KBM-7 (cell line): Measurements from ENCODE around the gene VWA3A.
"Not testable (repeated sequence)": the region's sequence is repeated elsewhere in the genome, so short reads cannot be mapped to it uniquely, and the experiment has no call there.

Source experiments
- DNase-seq: peaks from one replicate; pipeline ENCODE4 v3.0.0-alpha.2; 2015
- in situ Hi-C: fragments of 300-500 bp; cut with MboI; formaldehyde crosslinking; loops from 2 replicates; pipeline ENCODE4 v1.14.3; 2020; ENCODE audit warnings: low sequenced_read_pairs, low pct_unique_long_range_greater_than_20kb, mixed read lengths

Gene VWA3A

DNA sequence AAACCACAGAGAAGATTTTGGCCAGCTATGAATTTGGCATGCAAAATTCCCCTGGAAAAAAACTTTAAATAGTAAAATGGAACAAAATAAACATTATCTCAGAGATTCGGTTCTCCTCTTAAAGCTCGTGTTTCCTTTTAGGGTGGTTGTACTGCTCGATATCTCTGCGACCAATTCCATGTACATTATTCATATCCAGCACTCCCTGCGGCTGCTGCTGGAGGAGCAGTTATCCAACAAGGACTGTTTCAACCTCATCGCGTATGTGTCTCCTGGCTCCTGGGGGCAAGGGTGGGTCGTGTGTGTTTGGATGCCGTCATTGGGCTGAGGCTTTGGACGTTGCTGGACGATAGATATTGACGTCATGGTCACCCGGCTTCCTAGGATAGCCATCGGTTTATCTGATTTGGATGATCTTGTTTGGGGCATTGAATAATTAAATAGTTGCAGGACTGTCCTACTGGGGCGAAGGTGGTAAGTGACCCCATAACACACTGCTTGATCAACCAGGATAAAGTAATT is 33.8 kb downstream of the VWA3A start:
- in situ Hi-C loops = no loop called here
- no peak for DNase-seq

DNA sequence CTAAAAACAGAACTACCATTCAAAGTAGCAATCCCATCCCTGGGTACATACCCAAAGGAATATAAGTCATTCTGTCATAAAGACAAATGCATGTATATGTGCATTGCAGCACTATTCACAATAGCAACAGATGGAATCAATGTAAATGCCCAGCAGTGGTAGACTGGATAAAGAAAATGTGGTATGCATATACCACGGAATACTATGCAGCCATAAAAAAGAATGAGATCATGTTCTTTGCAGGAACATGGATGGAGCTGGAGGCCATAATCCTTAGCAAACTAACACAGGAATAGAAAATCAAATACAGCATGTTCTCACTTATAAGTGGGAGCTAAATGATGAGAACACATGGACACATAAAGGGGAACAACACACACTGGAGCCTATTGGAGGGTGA is 36.2 kb downstream of the VWA3A start:
- DNase-seq, in situ Hi-C loops: not testable (repeated sequence)

DNA sequence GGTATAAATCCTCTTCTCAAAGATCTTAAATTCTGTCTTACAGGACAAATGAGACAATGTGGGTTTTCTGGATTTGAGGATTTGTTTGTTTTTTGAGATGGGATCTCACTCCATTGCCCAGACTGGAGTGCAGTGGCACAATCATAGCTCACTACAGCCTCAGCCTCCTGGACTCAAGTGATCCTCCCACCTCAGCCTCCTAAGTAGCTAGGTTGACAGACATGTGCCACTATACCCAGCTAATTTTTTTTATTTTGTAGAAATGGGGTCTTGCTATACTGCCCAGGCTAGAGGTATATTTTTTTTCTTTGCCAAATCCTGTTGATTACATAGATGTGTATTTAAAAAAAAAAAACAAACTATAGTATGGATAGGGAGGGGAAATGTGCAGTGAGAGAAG is 38.2 kb downstream of the VWA3A start:
- DNase-seq = no peak
- in situ Hi-C loops = no loop called here

DNA sequence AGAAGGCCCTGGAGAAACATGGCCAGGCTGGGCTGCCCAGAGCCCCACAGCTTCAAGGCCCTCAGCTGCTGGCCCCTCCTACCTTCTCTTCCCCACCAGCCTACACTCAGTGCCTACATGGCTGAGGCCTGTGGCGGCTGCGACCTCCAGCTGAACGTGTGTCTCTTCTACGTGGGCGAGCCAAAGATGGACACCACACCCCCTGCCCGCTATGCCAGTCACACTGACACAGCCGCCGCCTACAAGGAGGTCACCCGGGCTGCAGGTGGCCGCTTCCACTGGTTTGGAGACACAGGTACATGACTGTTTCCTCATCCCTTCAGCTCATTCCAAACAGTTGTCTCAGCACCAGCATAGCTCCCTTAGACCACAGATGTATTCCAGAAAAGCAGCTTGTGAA is 40.5 kb downstream of the VWA3A start:
- DNase-seq = no peak
- in situ Hi-C loops = no loop called here

DNA sequence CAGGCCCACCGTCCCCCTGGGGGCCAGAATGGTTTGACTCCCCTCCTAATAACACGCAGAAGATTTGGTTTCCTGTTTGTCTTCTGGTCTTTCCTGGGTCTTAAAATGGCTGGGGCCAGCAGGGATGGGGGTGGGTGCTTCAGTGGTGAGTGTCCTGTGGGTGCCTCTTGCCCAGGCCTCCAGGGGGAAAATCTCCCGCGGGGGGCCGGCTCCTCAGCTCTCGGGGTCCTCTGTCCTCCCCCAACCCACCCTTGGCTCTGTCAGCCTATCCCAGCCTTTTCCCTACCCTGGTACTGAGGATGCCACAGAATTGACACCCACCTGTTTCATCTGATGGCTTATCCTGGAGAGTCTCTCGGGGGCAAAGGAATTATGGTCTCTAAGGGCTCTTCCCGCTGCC is 46.1 kb downstream of the VWA3A start:
- no peak for DNase-seq
- in situ Hi-C loops = no loop called here

DNA sequence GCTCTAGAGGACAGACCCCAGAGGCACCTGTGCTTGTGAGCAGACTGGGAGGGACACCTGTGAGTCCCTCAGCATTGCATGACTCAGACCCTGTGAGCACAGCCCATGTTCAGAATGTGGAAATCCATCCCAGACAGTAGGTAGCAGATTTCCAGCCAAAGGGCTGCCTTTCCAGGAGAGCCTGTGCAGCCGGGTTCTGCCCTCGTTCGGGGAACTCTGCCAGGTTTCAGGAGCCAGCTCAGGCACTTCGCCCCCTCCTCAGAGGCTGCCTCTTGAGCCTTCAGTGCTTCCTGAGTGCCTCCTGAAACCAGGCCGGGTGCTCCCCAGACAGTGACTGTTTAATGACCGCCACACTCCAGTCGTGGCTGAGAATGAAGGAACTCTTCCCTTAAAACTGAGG is 46.7 kb downstream of the VWA3A start:
- in situ Hi-C loops = no loop called here
- no peak for DNase-seq

DNA sequence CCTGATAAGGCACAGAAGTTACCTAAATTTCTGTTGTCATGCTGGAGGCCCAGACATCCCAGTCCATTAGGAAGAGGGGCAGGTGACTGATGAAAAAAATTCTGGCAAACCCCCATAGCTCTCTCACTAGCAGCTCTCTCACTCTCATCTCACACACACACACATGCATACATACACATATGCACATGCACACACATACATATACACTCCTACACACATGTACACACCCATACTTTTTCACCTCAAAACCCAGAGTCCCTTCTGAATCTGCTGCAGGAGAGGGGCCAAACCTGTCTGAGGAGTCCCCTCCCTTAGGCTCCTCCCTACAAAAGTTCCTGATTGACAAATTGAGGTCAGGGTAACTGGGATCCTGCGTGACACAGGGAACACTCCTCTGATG is 47.4 kb downstream of the VWA3A start:
- in situ Hi-C loops = no loop called here
- DNase-seq = no peak

DNA sequence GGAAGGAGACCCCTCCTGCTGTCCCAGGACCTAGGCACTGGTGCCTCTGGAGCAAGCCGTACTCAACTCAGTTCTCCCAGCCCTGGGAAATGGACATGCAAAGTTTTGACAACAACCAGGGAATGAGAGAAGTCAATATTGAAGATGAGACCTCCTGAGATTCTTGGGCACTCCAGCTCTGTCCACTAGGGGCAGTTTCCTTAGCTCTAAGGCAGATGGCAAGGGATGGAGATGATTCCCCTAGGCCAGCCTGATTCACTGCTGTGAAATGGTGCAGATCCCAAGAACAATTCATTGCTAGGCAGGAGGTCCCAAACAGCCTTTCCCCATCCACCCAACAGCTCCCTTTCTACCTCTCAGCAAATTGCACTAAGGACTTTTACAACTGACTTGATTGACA is 49.4 kb downstream of the VWA3A start:
- DNase-seq = peak; percentile 11
- in situ Hi-C loops = no loop called here

DNA sequence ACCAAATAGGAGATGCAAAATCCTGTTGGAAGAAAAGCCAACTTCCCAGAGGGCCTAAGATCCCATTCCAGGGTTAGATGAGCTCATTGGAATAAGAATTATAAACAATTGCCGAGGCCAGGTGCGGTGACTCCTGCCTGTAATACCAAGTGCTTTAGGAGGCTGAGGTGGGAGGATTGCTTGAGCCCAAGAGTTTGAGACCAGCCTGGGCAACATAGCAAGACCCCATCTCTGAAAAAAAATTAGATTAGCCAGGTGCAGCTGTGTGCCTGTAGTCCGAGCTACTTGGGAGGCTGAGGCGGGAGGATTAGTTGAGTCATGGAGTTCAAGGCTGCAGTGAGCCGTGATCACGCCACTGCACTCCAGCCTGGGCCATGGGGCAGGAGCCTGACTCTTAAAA is 52.2 kb downstream of the VWA3A start:
- DNase-seq = no peak
- in situ Hi-C loops = no loop called here

DNA sequence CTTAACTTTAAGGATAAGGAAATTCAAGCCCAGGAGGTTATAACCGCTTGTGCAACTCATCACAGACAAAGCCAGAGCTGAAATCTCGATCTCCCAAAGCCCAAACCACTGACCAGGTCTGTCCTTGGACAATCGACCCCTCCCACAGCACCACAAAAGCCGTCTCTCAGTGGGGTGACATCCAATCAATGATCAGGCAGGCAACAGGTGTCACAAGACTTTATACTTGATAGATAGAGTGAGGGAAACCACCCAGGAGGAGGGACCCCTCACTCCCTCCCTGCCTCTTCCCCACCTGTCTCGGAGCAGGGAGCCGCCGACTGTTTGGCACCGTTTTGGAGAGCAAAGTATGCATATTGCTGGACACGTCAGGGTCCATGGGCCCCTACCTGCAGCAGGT is 55.5 kb downstream of the VWA3A start:
- DNase-seq = no peak
- in situ Hi-C loops = no loop called here

DNA sequence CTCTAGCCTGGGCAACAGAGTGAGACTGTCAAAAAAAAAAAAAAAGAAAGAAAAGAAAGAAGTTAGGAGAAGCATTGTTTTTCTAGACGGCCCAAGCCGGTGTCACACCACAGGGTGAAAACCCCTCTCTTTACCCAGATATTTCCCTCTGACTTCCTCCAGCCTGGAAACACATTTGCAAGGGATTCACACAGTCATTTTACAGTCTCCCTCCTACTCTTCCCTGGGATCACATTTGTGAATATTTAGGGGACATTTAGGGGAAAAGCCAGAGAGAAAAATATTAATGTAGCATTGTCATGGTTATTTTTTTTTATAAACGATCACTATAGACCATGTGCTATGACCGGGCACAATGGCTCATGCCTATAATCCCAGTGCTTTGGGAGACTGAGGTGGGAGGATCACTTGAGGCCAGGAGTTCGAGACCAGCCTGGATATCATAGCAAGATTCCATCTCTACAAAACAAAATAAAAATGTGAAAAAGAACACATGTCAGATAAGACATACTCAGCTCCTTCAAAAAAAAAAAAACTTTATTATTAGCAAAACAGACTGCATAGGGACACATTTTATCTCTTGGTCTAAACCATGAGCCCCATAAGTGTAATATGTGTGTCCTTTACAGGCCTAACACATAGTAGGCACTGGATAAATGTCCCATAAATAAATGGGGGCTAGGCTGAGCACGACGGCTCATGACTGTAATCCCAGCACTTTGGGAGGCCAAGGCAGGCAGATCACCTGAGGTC is 59.1 kb downstream of the VWA3A start:
- in situ Hi-C loops = no loop called here
- no peak for DNase-seq

DNA sequence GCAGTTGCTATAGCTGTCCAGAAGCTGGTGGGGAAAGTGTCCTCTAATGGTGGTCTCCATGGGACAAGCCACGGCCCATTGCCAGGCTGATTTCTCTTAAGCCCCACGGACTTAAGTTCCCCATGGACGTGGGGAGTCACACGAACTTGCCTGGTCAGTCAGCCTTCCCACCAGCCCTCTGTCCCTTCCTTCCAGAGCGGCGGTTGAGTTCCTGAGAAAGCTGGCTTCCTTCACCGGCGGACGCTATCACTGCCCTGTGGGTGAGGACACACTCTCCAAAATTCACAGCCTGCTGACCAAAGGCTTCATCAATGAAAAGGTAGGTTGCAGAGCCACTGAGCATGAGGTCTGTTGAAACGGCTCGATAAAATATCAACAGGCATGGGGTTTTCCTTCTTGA is 60.0 kb downstream of the VWA3A start:
- in situ Hi-C loops = no loop called here
- DNase-seq = no peak

DNA sequence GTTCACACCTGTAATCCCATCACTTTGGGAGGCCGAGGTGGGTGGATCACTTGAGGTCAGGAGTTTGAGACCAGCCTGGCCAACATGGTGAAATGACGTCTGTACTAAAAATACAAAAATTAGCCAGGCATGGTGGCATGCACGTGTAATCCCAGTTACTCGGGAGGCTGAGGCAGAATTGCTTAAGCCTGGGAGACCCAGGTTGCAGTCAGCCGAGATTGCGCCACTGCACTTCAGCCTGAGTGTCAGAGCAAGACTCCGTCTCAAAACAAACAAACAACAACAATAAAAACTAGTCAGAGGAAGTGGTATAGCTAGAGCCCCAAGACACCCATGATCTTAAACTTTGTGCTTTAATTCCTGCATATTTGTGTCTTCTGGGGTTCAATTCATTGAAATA is 60.7 kb downstream of the VWA3A start:
- DNase-seq, in situ Hi-C loops: not testable (repeated sequence)

DNA sequence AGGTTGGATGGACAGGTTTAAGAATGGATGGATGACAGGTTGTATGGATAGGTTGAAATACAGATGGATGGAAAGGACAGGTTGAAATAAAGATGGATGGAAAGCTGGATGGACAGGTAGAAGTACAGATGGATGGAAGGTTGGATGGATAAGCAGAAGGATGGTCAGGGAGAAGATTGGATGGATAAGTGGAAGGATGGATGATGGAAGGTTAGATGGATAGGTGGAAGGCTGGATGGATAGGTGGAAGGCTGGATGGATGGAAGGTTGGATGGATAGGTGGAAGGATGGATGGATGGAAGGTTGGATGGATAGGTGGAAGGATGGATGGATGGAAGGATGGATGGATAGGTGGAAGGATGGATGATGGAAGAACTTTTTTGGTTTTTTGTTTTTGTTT is 69.1 kb downstream of the VWA3A start:
- no peak for DNase-seq
- in situ Hi-C loops = no loop called here

DNA sequence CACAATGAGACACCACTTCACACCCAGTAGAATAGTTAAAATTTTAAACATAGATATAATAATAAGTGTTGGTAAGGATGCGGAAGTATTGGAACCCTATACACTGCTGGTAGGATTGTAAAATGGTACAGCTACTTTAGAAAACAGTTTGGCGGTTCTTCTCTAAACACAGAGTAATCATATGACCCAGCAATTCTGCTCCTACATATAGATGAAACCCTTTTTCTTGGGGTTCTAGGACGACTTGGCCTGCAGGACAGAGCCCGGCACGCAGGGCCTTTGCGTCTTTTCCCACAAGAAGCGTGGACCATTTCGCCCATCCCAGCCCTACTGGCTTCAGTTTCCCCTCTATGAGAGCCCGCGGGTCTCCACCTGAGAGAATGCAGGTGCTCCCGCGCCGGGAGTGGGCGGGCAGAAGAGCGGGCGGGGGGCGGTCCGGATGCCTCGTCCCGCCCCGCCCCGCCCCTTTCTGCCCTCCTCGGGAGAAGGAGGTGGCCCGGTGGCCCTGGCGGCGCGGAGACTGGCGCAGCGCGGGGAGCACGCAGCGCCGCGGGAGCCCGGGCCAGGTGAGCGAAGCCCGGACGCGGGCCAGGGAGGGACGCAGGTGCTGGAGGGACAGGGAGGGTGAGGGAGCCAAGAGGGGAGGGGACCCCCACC is 69.8 kb downstream of the VWA3A start, which contains the start of gene SDR42E2:
Gene SDR42E2 (plus strand): TSS at position 508 of the 657 bp plus-strand sequence. CDS start 3,077 bp downstream, outside the sequence.
- in situ Hi-C loops = no loop called here
- DNase-seq = no peak

DNA sequence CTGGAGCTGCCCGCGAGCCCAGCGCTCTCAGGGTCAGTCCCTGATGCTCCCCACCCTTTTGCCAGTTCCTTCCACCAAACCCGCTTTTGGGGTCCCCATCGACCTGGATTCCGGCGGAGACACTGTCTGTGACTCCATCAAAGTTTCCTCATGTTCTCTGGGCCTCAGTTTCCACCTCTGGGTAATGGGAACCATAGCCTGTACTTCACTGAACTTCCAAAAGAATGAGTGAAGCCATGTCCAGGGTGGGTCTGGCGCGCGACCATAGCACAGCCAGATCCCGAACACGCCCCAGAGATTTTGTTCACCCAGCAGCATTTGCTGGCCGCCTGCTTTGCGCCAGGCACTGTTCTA is 70.3 kb downstream of the VWA3A start:
- in situ Hi-C loops = no loop called here
- no peak for DNase-seq

DNA sequence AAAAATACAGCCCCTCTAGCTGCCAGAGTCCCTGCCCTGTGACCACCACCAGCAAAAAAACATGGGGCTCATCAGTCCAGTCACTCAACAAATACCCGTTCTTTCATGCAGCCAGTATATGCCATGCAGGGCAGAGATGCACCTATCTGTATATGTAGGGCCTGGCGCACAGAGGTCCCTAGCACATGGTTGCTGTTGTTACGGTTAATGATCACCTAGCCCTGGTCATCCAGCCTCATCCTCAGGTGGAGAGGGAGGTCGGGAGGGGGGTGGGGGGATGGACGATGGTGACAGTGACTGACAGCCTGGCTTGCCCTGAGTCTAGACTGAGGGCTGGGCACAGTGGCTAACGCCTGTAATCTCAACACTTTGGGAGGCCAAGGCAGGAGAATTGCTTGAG is 71.5 kb downstream of the VWA3A start:
- DNase-seq = no peak
- in situ Hi-C loops = no loop called here

DNA sequence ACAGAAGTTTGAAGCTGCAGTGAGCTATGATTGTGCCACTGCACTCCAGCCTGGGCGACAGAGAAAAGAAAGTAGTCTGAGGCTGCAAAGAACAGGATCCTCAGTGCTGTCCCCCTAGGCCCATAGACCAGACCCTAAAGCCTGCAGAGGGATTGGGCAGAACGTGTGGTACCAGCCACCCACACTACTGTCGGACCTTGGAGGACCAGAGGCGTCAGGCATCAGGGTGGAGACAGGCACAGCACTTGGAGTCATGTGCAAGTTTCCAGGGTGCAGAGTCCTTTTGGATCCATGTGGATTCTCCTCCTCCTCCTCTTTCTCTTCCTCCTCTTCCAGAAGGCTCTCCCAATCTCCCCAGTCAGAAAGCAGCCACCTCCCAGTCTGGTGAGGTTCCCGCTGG is 72.1 kb downstream of the VWA3A start:
- no peak for DNase-seq
- in situ Hi-C loops = no loop called here

DNA sequence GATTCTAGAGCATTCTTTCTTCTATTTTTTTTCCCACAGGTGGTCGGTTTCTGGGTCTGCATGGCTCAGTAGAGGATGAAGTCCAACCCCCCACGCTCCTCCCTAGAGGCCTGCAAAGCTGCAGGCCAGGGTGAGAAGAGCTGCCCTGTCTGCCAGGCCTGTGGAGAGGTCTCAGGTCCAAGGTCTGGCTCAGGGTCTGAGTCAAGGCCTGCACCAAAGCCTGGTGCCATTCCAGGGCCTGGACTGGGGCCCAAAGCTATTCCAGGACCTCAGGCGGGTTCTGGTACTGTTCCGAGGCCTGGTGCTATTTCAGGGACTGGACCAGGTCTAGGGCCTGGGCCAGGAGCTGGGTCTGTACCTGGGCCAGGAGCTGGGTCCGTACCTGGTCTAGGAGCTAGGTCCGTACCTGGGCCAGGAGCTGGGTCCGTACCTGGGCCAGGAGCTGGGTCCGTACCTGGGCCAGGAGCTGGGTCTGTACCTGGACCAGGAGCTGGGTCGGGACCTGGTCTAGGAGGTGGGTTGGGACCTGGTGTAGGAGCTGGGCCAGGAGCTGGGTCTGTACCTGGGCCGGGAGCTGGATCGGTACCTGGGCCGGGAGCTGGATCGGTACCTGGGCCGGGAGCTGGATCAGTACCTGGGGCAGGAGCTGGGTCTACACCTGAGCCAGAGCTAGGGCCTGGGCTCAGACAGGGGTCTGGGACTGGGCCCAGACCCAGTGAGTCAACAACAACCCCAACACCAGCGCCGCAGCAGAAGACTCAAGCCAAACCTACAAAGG is 73.4 kb downstream of the VWA3A start:
- in situ Hi-C loops = no loop called here
- no peak for DNase-seq

DNA sequence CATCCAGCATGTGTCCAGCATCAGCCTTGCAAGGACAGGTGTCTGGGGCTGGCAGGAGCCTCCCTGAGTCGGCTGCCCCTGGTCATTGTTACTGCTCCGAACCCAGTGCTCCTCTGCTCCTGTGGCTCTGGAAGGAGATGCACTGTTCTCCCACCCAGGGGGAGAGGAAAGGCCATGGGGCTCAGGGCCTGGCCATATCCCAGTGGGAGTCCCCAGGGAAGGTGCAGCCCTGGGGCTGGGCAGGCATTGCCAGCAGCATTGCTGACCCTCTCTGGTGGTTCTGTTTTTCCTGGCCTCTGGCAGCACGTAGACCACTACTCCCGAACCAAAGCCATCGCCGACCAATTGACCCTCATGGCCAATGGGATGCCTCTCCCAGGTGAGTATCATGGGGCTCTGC is 79.6 kb downstream of the VWA3A start:
- in situ Hi-C loops = no loop called here
- no peak for DNase-seq
